CD14-positive monocyte (primary cell): ENCODE results near the gene JDP2. TPM values are rescaled to one million over a fixed set of nuclear protein-coding genes. Genes with fewer than 3 reads are reported as not detected.

ENCODE experiments used
- DNase-seq, 3 donors: peaks; one replicate each; pipeline ENCODE4 v3.0.0-alpha.2; 2011 to 2022
- H2AFZ ChIP-seq: 2 replicates; pipeline ENCODE4 v1.6.0; 2012; ENCODE audit warnings: mild to moderate bottlenecking, low read depth, low read length, inconsistent platforms; ENCODE audit not compliant: insufficient read depth, poor library complexity, severe bottlenecking
- H3K27ac ChIP-seq, 2 donors: 1 replicate in 1 of 2; 2 replicates in 1 of 2; pipeline ENCODE4 v1.5.1; 2012 to 2013; ENCODE audit warnings: low read length in 2 of 2, control low read depth in 1 of 2, inconsistent platforms in 1 of 2, low read depth in 1 of 2, mild to moderate bottlenecking in 1 of 2
- H3K27me3 ChIP-seq, 2 donors: one replicate each; pipeline versions ENCODE4 v1.6.0 to v1.6.1; 2011 to 2013; ENCODE audit warnings: low read length in 2 of 2; ENCODE audit not compliant: control insufficient read depth in 2 of 2, insufficient read depth in 2 of 2
- H3K36me3 ChIP-seq, 2 donors: replicated peaks in 1 of 2; 1 replicate in 1 of 2; 2 replicates in 1 of 2; pipeline versions ENCODE4 v1.5.1 to v1.6.1; 2012 to 2013; ENCODE audit warnings: low read length in 2 of 2, control low read depth in 1 of 2, inconsistent platforms in 1 of 2, mild to moderate bottlenecking in 1 of 2; ENCODE audit not compliant: insufficient read depth in 2 of 2, control insufficient read depth in 1 of 2
- H3K4me1 ChIP-seq, 2 donors: 1 replicate in 1 of 2; 2 replicates in 1 of 2; pipeline versions ENCODE4 v1.5.1 to v1.6.1; 2012 to 2013; ENCODE audit warnings: low read length in 2 of 2, control low read depth in 1 of 2, inconsistent platforms in 1 of 2, mild to moderate bottlenecking in 1 of 2, moderate library complexity in 1 of 2; ENCODE audit not compliant: insufficient read depth in 2 of 2, control insufficient read depth in 1 of 2
- H3K4me2 ChIP-seq: replicated peaks from 2 replicates; pipeline ENCODE3; 2012; ENCODE audit warnings: low read length, moderate library complexity, mild to moderate bottlenecking; ENCODE audit not compliant: poor library complexity, severe bottlenecking; ENCODE audit errors: extremely low read depth
- H3K4me3 ChIP-seq, 3 experiments: fragments of 200-600 bp in 1 of 3; sonication (generic) in 1 of 3; replicated peaks in 1 of 3; 1 replicate in 2 of 3; 2 replicates in 1 of 3; pipeline ENCODE4 v1.5.1; 2011 to 2013; ENCODE audit warnings: low read length in 3 of 3, mild to moderate bottlenecking in 3 of 3, control low read depth in 2 of 3, low read depth in 2 of 3, inconsistent platforms in 1 of 3, moderate library complexity in 1 of 3
- H3K79me2 ChIP-seq: 2 replicates; pipeline ENCODE4 v1.6.0; 2012; ENCODE audit warnings: mild to moderate bottlenecking, control low read depth, inconsistent platforms, low read length, moderate library complexity; ENCODE audit not compliant: insufficient read depth
- H3K9ac ChIP-seq: 2 replicates; pipeline ENCODE4 v1.6.0; 2017; ENCODE audit warnings: low read length, mild to moderate bottlenecking; ENCODE audit not compliant: insufficient read depth, poor library complexity, severe bottlenecking
- H3K9me3 ChIP-seq, 2 donors: replicated peaks in 1 of 2; 1 replicate in 1 of 2; 2 replicates in 1 of 2; pipeline versions ENCODE4 v1.5.1 to v1.6.1; 2012 to 2013; ENCODE audit warnings: low read length in 2 of 2, control low read depth in 1 of 2; ENCODE audit not compliant: control insufficient read depth in 1 of 2, insufficient read depth in 1 of 2
- H4K20me1 ChIP-seq: 2 replicates; pipeline ENCODE4 v1.6.0; 2012; ENCODE audit warnings: mild to moderate bottlenecking, low read length, control low read depth, moderate library complexity; ENCODE audit not compliant: insufficient read depth
- H3K27ac Mint-ChIP-seq, 7 donors: one replicate each; pipeline ENCODE4 v1.8.0; 2020; ENCODE audit warnings: mild to moderate bottlenecking in 7 of 7, mixed read lengths in 7 of 7, moderate library complexity in 6 of 7, inconsistent platforms in 2 of 7
- H3K27me3 Mint-ChIP-seq, 3 donors: one replicate each; pipeline ENCODE4 v1.8.0; 2021 to 2022; ENCODE audit warnings: low read depth in 3 of 3, mild to moderate bottlenecking in 3 of 3, mixed read lengths in 3 of 3, moderate library complexity in 3 of 3, inconsistent platforms in 1 of 3
- H3K36me3 Mint-ChIP-seq, 2 donors: one replicate each; pipeline ENCODE4 v1.8.0; 2020; ENCODE audit warnings: mixed read lengths in 2 of 2, inconsistent platforms in 1 of 2, mild to moderate bottlenecking in 1 of 2
- H3K4me1 Mint-ChIP-seq: one replicate; pipeline ENCODE4 v1.8.0; 2020; ENCODE audit warnings: mild to moderate bottlenecking, mixed read lengths
- H3K4me3 Mint-ChIP-seq, 2 donors: one replicate each; pipeline ENCODE4 v1.8.0; 2020; ENCODE audit warnings: mild to moderate bottlenecking in 2 of 2, mixed read lengths in 2 of 2, moderate library complexity in 1 of 2
- H3K9me3 Mint-ChIP-seq, 7 donors: one replicate each; pipeline ENCODE4 v1.8.0; 2020 to 2022; ENCODE audit warnings: mixed read lengths in 7 of 7, mild to moderate bottlenecking in 6 of 7, moderate library complexity in 6 of 7, inconsistent platforms in 2 of 7
- WGBS: methylation state at CpG from one replicate; pipeline ENCODE4 v1.1.5; 2013; ENCODE audit warnings: missing lambda C conversion rate; ENCODE audit not compliant: insufficient coverage; 5-methylcytosine and 5-hydroxymethylcytosine counted together
- intact Hi-C, 2 donors: fragments of 100-400 bp; cut with micrococcal nuclease; formaldehyde crosslinking; loops; one replicate each; pipeline versions ENCODE4 v1.15.0 to v1.15.1; 2023
- polyA plus RNA-seq, 3 donors: library from polyadenylated mRNA; depleted of rRNA in 1 of 3; unstranded in 2 of 3; stranded (reverse) in 1 of 3; fragments of 300-500 nt in 2 of 3; fragments of >200 nt in 1 of 3; fragmentation: Illumina TruSeq in 2 of 3; gene quantifications; 1 replicate in 2 of 3; 2 replicates in 1 of 3; pipeline ENCODE4 v1.2.3, GENCODE V29; 2012 to 2021
- TF ChIP-seq, protein P1 (sequence below): fragments of 200-600 bp; IDR thresholded peaks from one replicate; pipeline ENCODE4 v1.8.0; 2022; ENCODE audit warnings: antibody characterized with exemption, mild to moderate bottlenecking

Gene JDP2
- polyA plus RNA-seq, 3 donors: 3.5 to 69.2 (median 14.2) TPM

DNA sequence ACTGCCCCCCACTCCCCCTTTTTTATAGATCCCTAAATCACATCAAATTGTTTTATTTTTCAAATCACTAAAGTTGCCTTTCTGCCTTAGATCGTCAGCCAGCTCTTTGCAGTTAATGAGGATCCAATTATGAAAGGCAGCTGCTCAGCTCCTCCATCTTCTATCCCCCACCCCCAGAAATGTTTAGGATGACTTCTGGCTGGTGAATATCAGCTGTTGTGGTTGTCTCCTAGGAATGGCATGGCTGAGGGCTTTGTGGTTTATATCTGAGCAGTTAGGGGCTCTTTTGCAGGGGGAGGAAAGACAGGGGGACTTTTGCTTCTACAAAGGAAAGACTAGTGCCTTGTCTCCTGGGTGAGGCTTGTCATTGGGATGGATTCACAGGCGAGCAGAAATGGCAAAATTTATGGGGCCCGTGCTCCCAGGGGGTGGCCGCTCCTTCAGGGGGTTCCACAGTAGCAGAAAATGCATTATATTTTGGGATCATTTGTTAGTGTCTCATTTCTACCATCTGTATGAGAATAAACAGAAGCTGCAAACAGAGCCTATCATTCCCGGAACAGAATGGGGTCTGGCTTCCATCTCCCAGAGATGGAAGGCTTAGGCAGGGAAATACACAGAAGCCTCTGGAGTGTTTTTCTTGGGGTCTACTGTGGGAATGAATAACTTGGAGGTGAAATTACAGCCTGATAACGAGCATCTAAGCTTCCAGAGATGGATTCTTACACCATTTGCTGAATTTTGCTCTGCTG, 6.5 kb downstream of the JDP2 start:
- WGBS: 85% methylated on average over 3 of the region's 6 CpGs
- Mint-ChIP-seq H3K36me3 (peaks cover 78 to 79% of the 10 kb centered on the region in 2 donors), H3K27me3 (peaks cover 0 to 3% (median 2%) of the 10 kb centered on the region in 3 donors), H3K4me3 (no peak overlapping the region), H3K9me3 (peaks cover 0 to 2% (median 0%) of the 10 kb centered on the region in 7 donors), H3K4me1 (peaks cover 68% of the 10 kb centered on the region), H3K27ac (peak overlapping the region in 2 of 7 donors; percentile 54 to 67)
- Histone ChIP-seq H3K79me2 (peaks cover 97% of the 10 kb centered on the region), H3K4me1 (peaks cover 43 to 60% of the 10 kb centered on the region in 2 donors), H3K36me3 (peaks cover 60 to 74% of the 10 kb centered on the region in 2 donors), H3K9ac (no peak overlapping the region), H3K27me3 (no peaks in the 10 kb centered on the region), H3K4me3 (no peak overlapping the region), H3K4me2 (no peak overlapping the region), H4K20me1 (peaks cover 100% of the 10 kb centered on the region), H3K9me3 (no peaks in the 10 kb centered on the region), H3K27ac (peak overlapping the region in 1 of 2 donors; percentile 47), H2AFZ (no peak overlapping the region)
- intact Hi-C loops: no loop called here
- TF ChIP-seq, protein P1, sequence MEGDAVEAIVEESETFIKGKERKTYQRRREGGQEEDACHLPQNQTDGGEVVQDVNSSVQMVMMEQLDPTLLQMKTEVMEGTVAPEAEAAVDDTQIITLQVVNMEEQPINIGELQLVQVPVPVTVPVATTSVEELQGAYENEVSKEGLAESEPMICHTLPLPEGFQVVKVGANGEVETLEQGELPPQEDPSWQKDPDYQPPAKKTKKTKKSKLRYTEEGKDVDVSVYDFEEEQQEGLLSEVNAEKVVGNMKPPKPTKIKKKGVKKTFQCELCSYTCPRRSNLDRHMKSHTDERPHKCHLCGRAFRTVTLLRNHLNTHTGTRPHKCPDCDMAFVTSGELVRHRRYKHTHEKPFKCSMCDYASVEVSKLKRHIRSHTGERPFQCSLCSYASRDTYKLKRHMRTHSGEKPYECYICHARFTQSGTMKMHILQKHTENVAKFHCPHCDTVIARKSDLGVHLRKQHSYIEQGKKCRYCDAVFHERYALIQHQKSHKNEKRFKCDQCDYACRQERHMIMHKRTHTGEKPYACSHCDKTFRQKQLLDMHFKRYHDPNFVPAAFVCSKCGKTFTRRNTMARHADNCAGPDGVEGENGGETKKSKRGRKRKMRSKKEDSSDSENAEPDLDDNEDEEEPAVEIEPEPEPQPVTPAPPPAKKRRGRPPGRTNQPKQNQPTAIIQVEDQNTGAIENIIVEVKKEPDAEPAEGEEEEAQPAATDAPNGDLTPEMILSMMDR: no peak
- DNase-seq: no peak

DNA sequence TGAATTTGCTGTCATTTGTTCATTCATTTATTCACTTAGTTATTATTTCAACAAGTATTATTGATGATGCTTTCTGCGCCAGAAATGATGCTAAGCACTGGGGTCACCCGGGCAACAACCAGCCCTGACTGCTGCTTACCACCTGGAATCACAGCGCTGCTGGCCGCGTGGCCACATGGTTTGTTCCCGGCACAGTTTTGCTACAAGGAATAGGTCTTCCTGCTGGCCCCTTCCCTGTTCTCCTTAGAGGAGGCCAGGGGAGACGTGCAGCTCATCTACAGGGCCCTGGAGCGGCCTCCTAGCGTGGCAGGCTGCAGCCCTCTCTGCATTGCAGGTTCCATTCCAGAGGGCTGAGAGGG, 7.0 kb downstream of the JDP2 start:
- intact Hi-C loops: no loop called here
- TF ChIP-seq, protein P1: no peak
- Mint-ChIP-seq H3K9me3 (peaks cover 0 to 2% (median 0%) of the 10 kb centered on the region in 7 donors), H3K27me3 (peaks cover 0 to 2% (median 2%) of the 10 kb centered on the region in 3 donors), H3K36me3 (peaks cover 82 to 85% of the 10 kb centered on the region in 2 donors), H3K27ac (peak overlapping the region in 3 of 7 donors; percentile 24 to 79 (median 28)), H3K4me1 (peaks cover 62% of the 10 kb centered on the region), H3K4me3 (no peak overlapping the region)
- Histone ChIP-seq H3K36me3 (peaks cover 66 to 80% of the 10 kb centered on the region in 2 donors), H3K79me2 (peaks cover 97% of the 10 kb centered on the region), H3K9me3 (no peaks in the 10 kb centered on the region), H3K9ac (no peak overlapping the region), H3K4me2 (no peak overlapping the region), H2AFZ (no peak overlapping the region), H3K27ac (peak overlapping the region in 1 of 2 donors; percentile 47), H3K4me3 (no peak overlapping the region), H3K4me1 (peaks cover 38 to 54% of the 10 kb centered on the region in 2 donors), H3K27me3 (no peaks in the 10 kb centered on the region), H4K20me1 (peaks cover 100% of the 10 kb centered on the region)
- 97% methylated on average over 8 of the region's 9 CpGs for WGBS
- DNase-seq: no peak
